IMR-90 (cell line): ENCODE measurements around the gene EPHB6. TPM values are rescaled to one million over a fixed set of nuclear protein-coding genes. Genes with fewer than 3 reads are reported as not detected.

Experiments
- ATAC-seq: fragments of 200-7000 bp; cut with Tn5 transposase; 2 replicates; pipeline ENCODE4 v1.9.1; 2020; ENCODE audit warnings: low read depth, mild to moderate bottlenecking, moderate library complexity
- BruUV-seq: library from RNA; stranded (reverse); fragments of 400-500 nt; replicated peaks from 2 replicates; lab custom pipeline; 2021; lab: Mats Ljungman, UMichigan
- CTCF ChIA-PET: fragments of 300-600 bp; formaldehyde crosslinking; extraction: SDS; loops from one replicate; lab custom pipeline; 2021; ENCODE audit warnings: antibody characterized with exemption; lab: Yijun Ruan, JAX
- POLR2A ChIA-PET: fragments of 300-600 bp; sonication (Branson Sonifier 250); formaldehyde crosslinking; loops from one replicate; lab custom pipeline; 2022; ENCODE audit warnings: antibody characterized with exemption; ENCODE audit not compliant: unreplicated experiment; lab: Charles Lee
- DNase-seq: peaks from one replicate; pipeline ENCODE4 v3.0.0; 2013
- H2AFZ ChIP-seq: replicated peaks from 2 replicates; pipeline ENCODE3; 2013; ENCODE audit warnings: low read length, mild to moderate bottlenecking; ENCODE audit not compliant: poor library complexity
- H2AK5ac ChIP-seq: 2 replicates; pipeline ENCODE4 v1.6.1; 2013; ENCODE audit warnings: low read depth, low read length, inconsistent platforms
- H2AK9ac ChIP-seq: replicated peaks from 2 replicates; pipeline ENCODE3; 2013; ENCODE audit warnings: mild to moderate bottlenecking, low read depth, low read length, moderate library complexity; ENCODE audit not compliant: poor library complexity
- H2BK120ac ChIP-seq: 2 replicates; pipeline ENCODE4 v1.6.1; 2013; ENCODE audit warnings: low read depth, low read length, inconsistent platforms
- H2BK15ac ChIP-seq: 3 replicates; pipeline ENCODE4 v1.6.1; 2013; ENCODE audit warnings: low read depth, low read length, inconsistent platforms
- H2BK20ac ChIP-seq: 2 replicates; pipeline ENCODE4 v1.6.1; 2013; ENCODE audit warnings: low read depth, mild to moderate bottlenecking, inconsistent platforms, low read length, moderate library complexity
- H2BK5ac ChIP-seq: 2 replicates; pipeline ENCODE4 v1.6.1; 2013; ENCODE audit warnings: mild to moderate bottlenecking, low read depth, low read length, inconsistent platforms; ENCODE audit not compliant: poor library complexity, severe bottlenecking
- H3K14ac ChIP-seq: replicated peaks from 2 replicates; pipeline ENCODE4 v1.6.1; 2013; ENCODE audit warnings: low read depth, low read length, inconsistent platforms
- H3K18ac ChIP-seq: 2 replicates; pipeline ENCODE4 v1.6.1; 2013; ENCODE audit warnings: low read depth, low read length, control low read depth
- H3K23ac ChIP-seq: 2 replicates; pipeline ENCODE4 v1.6.1; 2013; ENCODE audit warnings: low read depth, low read length, inconsistent platforms
- H3K27ac ChIP-seq: 2 replicates; pipeline ENCODE4 v1.5.1; 2013; ENCODE audit warnings: mild to moderate bottlenecking, control low read depth, low read length; ENCODE audit not compliant: insufficient read depth
- H3K27me3 ChIP-seq: 2 replicates; pipeline ENCODE4 v1.6.1; 2013; ENCODE audit warnings: low read length; ENCODE audit not compliant: control insufficient read depth, insufficient read depth
- H3K36me3 ChIP-seq: 2 replicates; pipeline ENCODE4 v1.6.1; 2013; ENCODE audit warnings: low read length, mixed read lengths; ENCODE audit not compliant: control insufficient read depth, insufficient read depth
- H3K4ac ChIP-seq: 2 replicates; pipeline ENCODE4 v1.6.1; 2013; ENCODE audit warnings: low read depth, low read length, inconsistent platforms
- H3K4me1 ChIP-seq: 2 replicates; pipeline ENCODE4 v1.6.1; 2013; ENCODE audit warnings: low read length, mixed read lengths; ENCODE audit not compliant: control insufficient read depth, insufficient read depth
- H3K4me2 ChIP-seq: 2 replicates; pipeline ENCODE4 v1.6.1; 2013; ENCODE audit warnings: low read depth, mild to moderate bottlenecking, control low read depth, low read length, moderate library complexity
- H3K4me3 ChIP-seq: 2 replicates; pipeline ENCODE4 v1.5.1; 2013; ENCODE audit warnings: low read depth, mild to moderate bottlenecking, control low read depth, low read length, moderate library complexity; ENCODE audit not compliant: insufficient read depth
- H3K56ac ChIP-seq: 2 replicates; pipeline ENCODE4 v1.6.1; 2013; ENCODE audit warnings: low read length, inconsistent platforms; ENCODE audit not compliant: insufficient read depth; ENCODE audit errors: extremely low read depth
- H3K79me1 ChIP-seq, 2 experiments: 2 replicates each; pipeline ENCODE4 v1.6.1; 2013; ENCODE audit warnings: low read length in 2 of 2, inconsistent platforms in 1 of 2, low read depth in 1 of 2
- H3K9ac ChIP-seq: 2 replicates; pipeline ENCODE4 v1.6.1; 2013; ENCODE audit warnings: low read depth, low read length, control low read depth
- H3K9me1 ChIP-seq: 2 replicates; pipeline ENCODE4 v1.6.1; 2013; ENCODE audit warnings: low read length, inconsistent platforms; ENCODE audit not compliant: insufficient read depth
- H3K9me3 ChIP-seq: 2 replicates; pipeline ENCODE4 v1.6.1; 2013; ENCODE audit warnings: low read length; ENCODE audit not compliant: control insufficient read depth, insufficient read depth
- H4K20me1 ChIP-seq: 2 replicates; pipeline ENCODE4 v1.6.1; 2013; ENCODE audit warnings: low read length, inconsistent platforms; ENCODE audit not compliant: insufficient read depth
- H4K5ac ChIP-seq: 2 replicates; pipeline ENCODE4 v1.6.1; 2013; ENCODE audit warnings: mild to moderate bottlenecking, low read depth, low read length, control low read depth
- H4K8ac ChIP-seq, 2 experiments: 2 replicates each; pipeline ENCODE4 v1.6.1; 2013; ENCODE audit warnings: low read depth in 2 of 2, low read length in 2 of 2, control low read depth in 1 of 2, inconsistent platforms in 1 of 2
- H4K91ac ChIP-seq: 2 replicates; pipeline ENCODE4 v1.6.1; 2013; ENCODE audit warnings: low read depth, low read length, inconsistent platforms; ENCODE audit not compliant: insufficient read depth
- BHLHE40 ChIP-seq: fragments of 150-350 bp; IDR thresholded peaks from 2 replicates; pipeline ENCODE4 v1.6.1; 2016; ENCODE audit warnings: mild to moderate bottlenecking, low read depth, low read length
- CEBPB ChIP-seq: IDR thresholded peaks from 2 replicates; pipeline ENCODE4 v1.6.1; 2012; ENCODE audit warnings: low read depth, low read length, improper control_type of control experiment
- CHD1 ChIP-seq: IDR thresholded peaks from 2 replicates; pipeline ENCODE4 v1.6.1; 2012; ENCODE audit warnings: low read depth, low read length, improper control_type of control experiment
- FOS ChIP-seq: fragments of 150-350 bp; IDR thresholded peaks from 2 replicates; pipeline ENCODE4 v1.6.1; 2016; ENCODE audit warnings: low read depth, low read length
- MAFK ChIP-seq: IDR thresholded peaks from 2 replicates; pipeline ENCODE4 v1.6.1; 2012; ENCODE audit warnings: low read depth, low read length, improper control_type of control experiment
- MAZ ChIP-seq: IDR thresholded peaks from 2 replicates; pipeline ENCODE4 v1.6.1; 2012; ENCODE audit warnings: low read depth, mild to moderate bottlenecking, low read length, improper control_type of control experiment, moderate library complexity, borderline replicate concordance
- MXI1 ChIP-seq: IDR thresholded peaks from 2 replicates; pipeline ENCODE4 v1.6.1; 2012; ENCODE audit warnings: low read depth, mild to moderate bottlenecking, low read length, moderate library complexity, borderline replicate concordance
- NFE2L2 ChIP-seq: fragments of 150-350 bp; IDR thresholded peaks from 2 replicates; pipeline ENCODE4 v1.6.1; 2016; ENCODE audit warnings: low read depth, mild to moderate bottlenecking, low read length
- POLR2A ChIP-seq: IDR thresholded peaks from 2 replicates; pipeline ENCODE4 v1.6.1; 2012; ENCODE audit warnings: mild to moderate bottlenecking, low read depth, low read length
- RAD21 ChIP-seq: IDR thresholded peaks from 2 replicates; pipeline ENCODE4 v1.6.1; 2012; ENCODE audit warnings: low read length, improper control_type of control experiment
- RCOR1 ChIP-seq: IDR thresholded peaks from 2 replicates; pipeline ENCODE4 v1.6.1; 2012; ENCODE audit warnings: mild to moderate bottlenecking, low read length, improper control_type of control experiment; ENCODE audit not compliant: insufficient replicate concordance
- RFX5 ChIP-seq: IDR thresholded peaks from 2 replicates; pipeline ENCODE4 v1.8.0; 2012; ENCODE audit warnings: low read depth, mild to moderate bottlenecking, low read length, moderate library complexity
- SMC3 ChIP-seq: fragments of 150-350 bp; IDR thresholded peaks from 2 replicates; pipeline ENCODE4 v1.6.1; 2016; ENCODE audit warnings: low read depth, mild to moderate bottlenecking, antibody characterized with exemption, low read length, moderate library complexity
- WGBS, 2 experiments: methylation state at CpG; one replicate each; pipeline versions ENCODE4 v1.1.5 to v1.1.7; 2013; ENCODE audit warnings: missing lambda C conversion rate in 2 of 2; ENCODE audit not compliant: insufficient read length in 1 of 2; ENCODE audit errors: extremely low coverage in 2 of 2; 5-methylcytosine and 5-hydroxymethylcytosine counted together
- dilution Hi-C: fragments of 300-500 bp; cut with HindIII; formaldehyde crosslinking; loops from one replicate; pipeline ENCODE4 v1.14.3; 2018; ENCODE audit warnings: low sequenced_read_pairs; ENCODE audit not compliant: unreplicated experiment
- in situ Hi-C: fragments of 300-500 bp; cut with MboI; formaldehyde crosslinking; loops from 3 replicates; pipeline ENCODE4 v1.14.3; 2019; ENCODE audit warnings: low sequenced_read_pairs, inconsistent platforms, mixed read lengths
- intact Hi-C: fragments of 100-400 bp; cut with micrococcal nuclease; formaldehyde crosslinking; loops from 2 replicates; pipeline ENCODE4 v1.10.0; 2022
- polyA plus RNA-seq, 3 experiments: library from polyadenylated mRNA; depleted of rRNA; stranded (reverse); fragments of >200 nt; gene quantifications; 2 replicates each; pipeline ENCODE4 v1.2.3, GENCODE V29; 2012; ENCODE audit warnings: low replicate concordance in 1 of 3
- total RNA-seq: library from RNA; depleted of rRNA; stranded (reverse); fragments of >200 nt; gene quantifications from 2 replicates; pipeline ENCODE4 v1.2.3, GENCODE V29; 2012
- TF ChIP-seq, protein P1 (sequence below): fragments of 150-350 bp; IDR thresholded peaks from 2 replicates; pipeline ENCODE4 v1.6.1; 2017; ENCODE audit warnings: mild to moderate bottlenecking, antibody characterized with exemption, low read length, low read depth
- TF ChIP-seq, protein P2 (sequence below): fragments of 150-350 bp; IDR thresholded peaks from 2 replicates; pipeline ENCODE4 v1.6.1; 2016; ENCODE audit warnings: low read depth, mild to moderate bottlenecking, low read length, moderate library complexity, borderline replicate concordance
- TF ChIP-seq, protein P3 (sequence below): conservative IDR thresholded peaks from 2 replicates; pipeline ENCODE4 v1.5.1; 2012; ENCODE audit warnings: mild to moderate bottlenecking, low read depth, low read length, improper control_type of control experiment

Gene EPHB6
- total and polyA plus RNA-seq, 2 of the 4 experiments (the other 2 are of a cell fraction) = under 0.01 to 0.60 TPM

DNA sequence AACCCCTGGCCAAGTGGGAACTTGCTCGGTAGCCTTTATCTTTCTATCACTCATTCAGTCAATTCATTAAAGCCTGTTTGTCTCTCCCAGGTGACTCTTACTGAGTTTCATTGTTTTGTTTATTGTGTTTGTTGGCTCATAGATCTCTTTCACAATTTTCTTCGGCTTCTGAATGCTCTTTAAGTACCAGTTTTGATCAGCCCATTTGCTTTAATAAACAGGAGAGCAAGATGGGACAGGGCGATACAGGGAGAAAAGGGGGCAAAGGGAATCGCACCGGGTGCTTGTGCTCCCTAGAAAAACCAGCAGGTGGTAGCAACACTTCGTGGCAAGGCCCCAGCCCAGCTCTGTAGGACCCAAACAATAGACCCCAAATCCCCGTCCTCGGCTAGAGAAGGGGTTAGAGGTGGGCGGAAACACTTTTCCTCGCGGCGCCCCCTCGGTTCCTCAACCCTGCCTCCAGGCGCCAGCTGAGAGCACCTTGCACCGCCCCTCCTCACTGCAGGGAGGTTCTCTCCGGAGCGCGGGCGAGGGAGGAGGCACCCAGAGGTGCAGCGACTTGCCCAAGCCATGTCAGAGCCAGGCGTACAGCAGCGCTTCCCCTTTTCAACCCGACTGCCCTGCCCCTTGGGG is 1.0 kb upstream of the EPHB6 start:
- ATAC-seq = peak; percentile 68
- Histone ChIP-seq H2AFZ (peak overlapping the region; percentile 94), H3K4me2 (peak overlapping the region; percentile 84), H2AK5ac (no peak overlapping the region), H2BK120ac (no peak overlapping the region), H3K9me1 (no peaks in the 10 kb centered on the region), H2BK20ac (no peak overlapping the region), H3K4me1 (no peaks in the 10 kb centered on the region), H3K9me3 (no peaks in the 10 kb centered on the region), H2BK5ac (no peak overlapping the region), H3K9ac (no peak overlapping the region; the same call in 1 of the 2 replicates), H3K79me1 (no peaks in the 10 kb centered on the region), H4K91ac (no peak overlapping the region), H3K4ac (no peak overlapping the region), H2BK15ac (no peak overlapping the region), H3K23ac (no peak overlapping the region), H4K5ac (no peak overlapping the region), H3K18ac (no peak overlapping the region), H4K20me1 (no peaks in the 10 kb centered on the region), H3K36me3 (no peaks in the 10 kb centered on the region), H3K27me3 (peaks cover 11% of the 10 kb centered on the region), H3K27ac (no peak overlapping the region), H2AK9ac (peak overlapping the region; percentile 42), H3K56ac (no peak overlapping the region), H4K8ac (no peak overlapping the region), H3K14ac (no peak overlapping the region), H3K4me3 (peak overlapping the region; percentile 50)
- peak; percentile 39 for DNase-seq
- ChIA-PET POLR2A (no interaction called here), CTCF (no interaction called here)
- dilution Hi-C loops (no loop called here), in situ Hi-C loops (loop anchor here (10.0 kb wide), 1 partner anchor 361 kb away; no protein-coding TSS in a partner anchor), intact Hi-C loops (loop anchor here (1.0 kb wide), 2 partner anchors 149 to 361 kb away; no protein-coding TSS in a partner anchor)
- WGBS, 2 experiments = no CpG with 5 or more reads among the region's 23 CpGs
- TF ChIP-seq SMC3 (peak; percentile 35; the same call in 1 of the 2 replicates), RCOR1 (no peak), FOS (no peak), CEBPB (no peak), RFX5 (no peak), NFE2L2 (no peak), POLR2A (no peak), MAZ (no peak), BHLHE40 (no peak), MAFK (no peak), RAD21 (peak; percentile 58), MXI1 (no peak), CHD1 (no peak)
- TF ChIP-seq, protein P1, sequence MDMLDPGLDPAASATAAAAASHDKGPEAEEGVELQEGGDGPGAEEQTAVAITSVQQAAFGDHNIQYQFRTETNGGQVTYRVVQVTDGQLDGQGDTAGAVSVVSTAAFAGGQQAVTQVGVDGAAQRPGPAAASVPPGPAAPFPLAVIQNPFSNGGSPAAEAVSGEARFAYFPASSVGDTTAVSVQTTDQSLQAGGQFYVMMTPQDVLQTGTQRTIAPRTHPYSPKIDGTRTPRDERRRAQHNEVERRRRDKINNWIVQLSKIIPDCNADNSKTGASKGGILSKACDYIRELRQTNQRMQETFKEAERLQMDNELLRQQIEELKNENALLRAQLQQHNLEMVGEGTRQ = no peak
- TF ChIP-seq, protein P2, sequence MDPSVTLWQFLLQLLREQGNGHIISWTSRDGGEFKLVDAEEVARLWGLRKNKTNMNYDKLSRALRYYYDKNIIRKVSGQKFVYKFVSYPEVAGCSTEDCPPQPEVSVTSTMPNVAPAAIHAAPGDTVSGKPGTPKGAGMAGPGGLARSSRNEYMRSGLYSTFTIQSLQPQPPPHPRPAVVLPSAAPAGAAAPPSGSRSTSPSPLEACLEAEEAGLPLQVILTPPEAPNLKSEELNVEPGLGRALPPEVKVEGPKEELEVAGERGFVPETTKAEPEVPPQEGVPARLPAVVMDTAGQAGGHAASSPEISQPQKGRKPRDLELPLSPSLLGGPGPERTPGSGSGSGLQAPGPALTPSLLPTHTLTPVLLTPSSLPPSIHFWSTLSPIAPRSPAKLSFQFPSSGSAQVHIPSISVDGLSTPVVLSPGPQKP = no peak
- TF ChIP-seq, protein P3, sequence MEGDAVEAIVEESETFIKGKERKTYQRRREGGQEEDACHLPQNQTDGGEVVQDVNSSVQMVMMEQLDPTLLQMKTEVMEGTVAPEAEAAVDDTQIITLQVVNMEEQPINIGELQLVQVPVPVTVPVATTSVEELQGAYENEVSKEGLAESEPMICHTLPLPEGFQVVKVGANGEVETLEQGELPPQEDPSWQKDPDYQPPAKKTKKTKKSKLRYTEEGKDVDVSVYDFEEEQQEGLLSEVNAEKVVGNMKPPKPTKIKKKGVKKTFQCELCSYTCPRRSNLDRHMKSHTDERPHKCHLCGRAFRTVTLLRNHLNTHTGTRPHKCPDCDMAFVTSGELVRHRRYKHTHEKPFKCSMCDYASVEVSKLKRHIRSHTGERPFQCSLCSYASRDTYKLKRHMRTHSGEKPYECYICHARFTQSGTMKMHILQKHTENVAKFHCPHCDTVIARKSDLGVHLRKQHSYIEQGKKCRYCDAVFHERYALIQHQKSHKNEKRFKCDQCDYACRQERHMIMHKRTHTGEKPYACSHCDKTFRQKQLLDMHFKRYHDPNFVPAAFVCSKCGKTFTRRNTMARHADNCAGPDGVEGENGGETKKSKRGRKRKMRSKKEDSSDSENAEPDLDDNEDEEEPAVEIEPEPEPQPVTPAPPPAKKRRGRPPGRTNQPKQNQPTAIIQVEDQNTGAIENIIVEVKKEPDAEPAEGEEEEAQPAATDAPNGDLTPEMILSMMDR = peak; percentile 60
- no TSS peak for BruUV-seq
